ENCODE measurements around the gene HNRNPUL2. TPM values are rescaled to one million over a fixed set of nuclear protein-coding genes. Genes with fewer than 3 reads are reported as not detected.

The HNRNPUL2 gene
- total and polyA plus RNA-seq, 10 of the 15 experiments (the other 5 are each of a cell fraction or from before 2014, with no cell fraction given), result 1.6 to 72.2 (median 14.9) TPM

DNA sequence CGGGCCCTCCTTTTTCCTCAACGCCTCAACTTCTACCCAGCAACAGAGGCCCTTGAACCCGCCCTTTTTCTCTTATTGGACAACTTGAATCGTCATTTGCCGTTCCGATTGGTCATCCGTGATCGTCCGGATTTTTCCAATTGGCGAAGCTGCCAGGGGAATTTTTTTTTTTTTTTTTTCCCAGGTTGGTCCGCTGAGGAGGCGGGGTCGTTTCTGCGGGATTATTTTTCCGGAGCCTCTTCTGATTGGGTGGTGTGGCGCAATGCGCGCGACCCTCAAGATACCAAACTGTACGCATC is 564 bp upstream of the HNRNPUL2 start:
- H3K4me2 ChIP-seq (ENCODE audit: control insufficient read depth, insufficient read depth), result peak overlapping the region; percentile 75
- TF ChIP-seq BHLHE40 (IDR thresholded peaks at IDR 0.05; ENCODE audit: borderline replicate concordance in 1 of 2, low read depth in 2 of 2, low read length in 1 of 2), result peak in 1 of 2 experiments; percentile 28; a peak in 2 of 4 replicates
- TF ChIP-seq FOS (IDR thresholded peaks at IDR 0.05; ENCODE audit: borderline replicate concordance, extremely low read depth, insufficient read length), result peak; percentile 70
- 0 out of 2 replicates have a peak, but pooled peaks have one; percentile 46 for TF ChIP-seq CREB1 (IDR thresholded peaks at IDR 0.05; ENCODE audit: low read depth)
- TF ChIP-seq MYC (IDR thresholded peaks at IDR 0.05; ENCODE audit: insufficient read depth, insufficient read length, insufficient replicate concordance, low read length, severe bottlenecking), result no peak
- peak; percentile 69 for TF ChIP-seq NFYA (IDR thresholded peaks at IDR 0.05; ENCODE audit: borderline replicate concordance, low read depth, low read length)
- TF ChIP-seq, protein P1, sequence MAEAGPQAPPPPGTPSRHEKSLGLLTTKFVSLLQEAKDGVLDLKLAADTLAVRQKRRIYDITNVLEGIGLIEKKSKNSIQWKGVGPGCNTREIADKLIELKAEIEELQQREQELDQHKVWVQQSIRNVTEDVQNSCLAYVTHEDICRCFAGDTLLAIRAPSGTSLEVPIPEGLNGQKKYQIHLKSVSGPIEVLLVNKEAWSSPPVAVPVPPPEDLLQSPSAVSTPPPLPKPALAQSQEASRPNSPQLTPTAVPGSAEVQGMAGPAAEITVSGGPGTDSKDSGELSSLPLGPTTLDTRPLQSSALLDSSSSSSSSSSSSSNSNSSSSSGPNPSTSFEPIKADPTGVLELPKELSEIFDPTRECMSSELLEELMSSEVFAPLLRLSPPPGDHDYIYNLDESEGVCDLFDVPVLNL (IDR thresholded peaks at IDR 0.05; ENCODE audit: low read depth, low read length), result peak; percentile 72
- peak; percentile 64; the same call in 1 of the 2 replicates for TF ChIP-seq FOXM1 (IDR thresholded peaks at IDR 0.05; ENCODE audit: low read depth, low read length)
- TF ChIP-seq ZNF384 (IDR thresholded peaks at IDR 0.05; ENCODE audit: borderline replicate concordance, low read depth, low read length), result peak; percentile 99
- 0 out of 2 replicates have a peak, but pooled peaks have one; percentile 1 for TF ChIP-seq YY1 (IDR thresholded peaks at IDR 0.05; ENCODE audit: low read depth, low read length)
- TF ChIP-seq, protein P2, sequence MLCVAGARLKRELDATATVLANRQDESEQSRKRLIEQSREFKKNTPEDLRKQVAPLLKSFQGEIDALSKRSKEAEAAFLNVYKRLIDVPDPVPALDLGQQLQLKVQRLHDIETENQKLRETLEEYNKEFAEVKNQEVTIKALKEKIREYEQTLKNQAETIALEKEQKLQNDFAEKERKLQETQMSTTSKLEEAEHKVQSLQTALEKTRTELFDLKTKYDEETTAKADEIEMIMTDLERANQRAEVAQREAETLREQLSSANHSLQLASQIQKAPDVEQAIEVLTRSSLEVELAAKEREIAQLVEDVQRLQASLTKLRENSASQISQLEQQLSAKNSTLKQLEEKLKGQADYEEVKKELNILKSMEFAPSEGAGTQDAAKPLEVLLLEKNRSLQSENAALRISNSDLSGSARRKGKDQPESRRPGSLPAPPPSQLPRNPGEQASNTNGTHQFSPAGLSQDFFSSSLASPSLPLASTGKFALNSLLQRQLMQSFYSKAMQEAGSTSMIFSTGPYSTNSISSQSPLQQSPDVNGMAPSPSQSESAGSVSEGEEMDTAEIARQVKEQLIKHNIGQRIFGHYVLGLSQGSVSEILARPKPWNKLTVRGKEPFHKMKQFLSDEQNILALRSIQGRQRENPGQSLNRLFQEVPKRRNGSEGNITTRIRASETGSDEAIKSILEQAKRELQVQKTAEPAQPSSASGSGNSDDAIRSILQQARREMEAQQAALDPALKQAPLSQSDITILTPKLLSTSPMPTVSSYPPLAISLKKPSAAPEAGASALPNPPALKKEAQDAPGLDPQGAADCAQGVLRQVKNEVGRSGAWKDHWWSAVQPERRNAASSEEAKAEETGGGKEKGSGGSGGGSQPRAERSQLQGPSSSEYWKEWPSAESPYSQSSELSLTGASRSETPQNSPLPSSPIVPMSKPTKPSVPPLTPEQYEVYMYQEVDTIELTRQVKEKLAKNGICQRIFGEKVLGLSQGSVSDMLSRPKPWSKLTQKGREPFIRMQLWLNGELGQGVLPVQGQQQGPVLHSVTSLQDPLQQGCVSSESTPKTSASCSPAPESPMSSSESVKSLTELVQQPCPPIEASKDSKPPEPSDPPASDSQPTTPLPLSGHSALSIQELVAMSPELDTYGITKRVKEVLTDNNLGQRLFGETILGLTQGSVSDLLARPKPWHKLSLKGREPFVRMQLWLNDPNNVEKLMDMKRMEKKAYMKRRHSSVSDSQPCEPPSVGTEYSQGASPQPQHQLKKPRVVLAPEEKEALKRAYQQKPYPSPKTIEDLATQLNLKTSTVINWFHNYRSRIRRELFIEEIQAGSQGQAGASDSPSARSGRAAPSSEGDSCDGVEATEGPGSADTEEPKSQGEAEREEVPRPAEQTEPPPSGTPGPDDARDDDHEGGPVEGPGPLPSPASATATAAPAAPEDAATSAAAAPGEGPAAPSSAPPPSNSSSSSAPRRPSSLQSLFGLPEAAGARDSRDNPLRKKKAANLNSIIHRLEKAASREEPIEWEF (IDR thresholded peaks at IDR 0.05; ENCODE audit: insufficient replicate concordance, low read depth, low read length), result no peak
- TF ChIP-seq SP1 (IDR thresholded peaks at IDR 0.05; ENCODE audit: low read depth, low read length), result peak; percentile 80
- peak in 1 of 2 experiments; percentile 73; a peak in 1 of 4 replicates for TF ChIP-seq CEBPB (IDR thresholded peaks at IDR 0.05; ENCODE audit: borderline replicate concordance in 1 of 2, low read depth in 2 of 2, low read length in 2 of 2)
- TF ChIP-seq ATF7 (IDR thresholded peaks at IDR 0.05; ENCODE audit: low read depth), result peak; percentile 44
- peak; percentile 99 for TF ChIP-seq NFYB (IDR thresholded peaks at IDR 0.05; ENCODE audit: insufficient read depth, low read depth, low read length)
- peak; percentile 98 for TF ChIP-seq RFX5 (IDR thresholded peaks at IDR 0.05; ENCODE audit: low read depth, low read length)
- no peak for TF ChIP-seq TCF3 (IDR thresholded peaks at IDR 0.05; ENCODE audit: borderline replicate concordance, insufficient read depth, low read depth, low read length)
- no peak for TF ChIP-seq NRF1 (conservative IDR thresholded peaks at IDR 0.05; ENCODE audit: low read depth, low read length)
- no TSS peak for BruUV-seq (replicated peaks)
- peak overlapping the region; percentile 96 for H2AFZ ChIP-seq (ENCODE audit: control insufficient read depth, low read depth, low read length)
- FAIRE-seq (peak; percentile 98), DNase-seq (ENCODE audit: low read depth, low spot score) (peak; percentile 94), ATAC-seq (peak; percentile 76)
- peak overlapping the region; percentile 100 for H3K4me3 ChIP-seq
- WGBS (ENCODE audit: insufficient coverage, insufficient replicate concordance, low lambda C conversion rate, missing lambda C conversion rate), result under 1% methylated on average over 16 of the region's 20 CpGs
- peaks cover 72% of the 10 kb centered on the region for H3K79me2 ChIP-seq (ENCODE audit: control insufficient read depth, insufficient read depth, low read length)
- H3K9me3 ChIP-seq (replicated peaks; ENCODE audit: control insufficient read depth, insufficient read depth, low read length), result no peaks in the 10 kb centered on the region; the same call in 2 of the 3 replicates
- intact Hi-C loops (cut with micrococcal nuclease; ENCODE audit: unreplicated experiment) (loop anchor here (1.0 to 5.0 kb wide), 7 partner anchors 19 to 128 kb away; partner anchors contain the start of genes MTA2, NXF1, TAF6L and ZBTB3), in situ Hi-C loops (cut with MboI) (no loop called here)
- ChIA-PET CTCF (interaction anchor here (0.8 to 5.4 kb wide), 12 partner anchors 18 to 157 kb away, joined by 3 to 34 read pairs (median 5); partner anchors contain the start of genes C11orf98, CSKMT, EEF1G and TAF6L), RAD21 (ENCODE audit: unreplicated experiment) (interaction anchor here (0.6 to 5.2 kb wide), 25 partner anchors 17 to 480 kb away, joined by 3 to 44 read pairs (median 4); partner anchors contain the start of genes B3GAT3, C11orf98, CSKMT and POLR2G), SMC1A (ENCODE audit: uncharacterized antibody, unreplicated experiment) (interaction anchor here (1.0 to 4.8 kb wide), 15 partner anchors 9 to 153 kb away, joined by 3 to 27 read pairs (median 4); partner anchors contain the start of genes BSCL2, C11orf98, CSKMT and GANAB), POLR2A (interaction anchor here (0.6 to 6.8 kb wide), 33 partner anchors 13 to 1480 kb away, joined by 3 to 79 read pairs (median 7); partner anchors contain the start of genes BSCL2, C11orf98, CSKMT and EEF1G)
- peaks cover 11% of the 10 kb centered on the region; the same call in 1 of the 2 replicates for H4K20me1 ChIP-seq (ENCODE audit: control insufficient read depth, insufficient read depth)
- H3K27ac ChIP-seq (ENCODE audit: control insufficient read depth, insufficient read depth), result peak overlapping the region; percentile 94
- peaks cover 1 to 18% of the 10 kb centered on the region in 2 experiments; a peak in 3 of 4 replicates for H3K36me3 ChIP-seq (ENCODE audit: control insufficient read depth in 2 of 2, insufficient read depth in 2 of 2, low read length in 1 of 2)
- no peaks in the 10 kb centered on the region for H3K27me3 ChIP-seq (replicated peaks in 1 of 2; ENCODE audit: control insufficient read depth in 2 of 2, insufficient read depth in 2 of 2, low read length in 1 of 2)
- H3K9ac ChIP-seq (ENCODE audit: control insufficient read depth, insufficient read depth, low read length), result peak overlapping the region; percentile 91
- no peaks in the 10 kb centered on the region; the same call in 1 of the 2 replicates for H3K4me1 ChIP-seq (ENCODE audit: control insufficient read depth, insufficient read depth, low read length)

Data from GM12878 (cell line).